Measurements from ENCODE around the gene FGFR2. TPM values are rescaled to one million over a fixed set of nuclear protein-coding genes. Genes with fewer than 3 reads are reported as not detected.

FGFR2 gene
- total RNA-seq, 1 experiment from 2014 or later = 135 TPM

DNA sequence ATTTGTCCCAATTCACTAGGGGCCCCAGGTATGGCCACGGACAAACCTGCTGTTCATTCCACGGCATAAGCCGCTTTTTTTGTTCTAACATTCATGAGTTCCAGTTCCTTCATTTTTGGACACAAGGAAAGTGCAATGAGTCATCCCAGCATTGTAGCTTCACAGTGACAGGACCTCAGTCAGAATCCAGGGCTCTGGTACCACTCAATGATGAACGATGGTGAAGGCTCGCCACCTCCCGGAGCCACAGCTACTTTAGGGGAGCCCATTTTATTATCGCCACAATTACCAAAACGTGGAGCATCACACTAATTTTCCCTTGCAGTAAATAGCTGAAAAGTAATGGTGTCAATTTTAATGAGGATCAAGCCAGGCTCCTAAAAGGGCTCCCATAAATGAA lies 62.9 kb downstream of the FGFR2 start:
- no CpG with 5 or more reads among the region's 8 CpGs for WGBS (ENCODE audit: extremely low coverage, insufficient read length, low lambda C conversion rate)
- DNase-seq = no peak
- peaks cover 11% of the 10 kb centered on the region; the same call in 1 of the 2 replicates for H3K4me1 ChIP-seq (ENCODE audit: insufficient read depth, low read length)
- H2BK20ac ChIP-seq (ENCODE audit: low read depth, low read length, poor library complexity, severe bottlenecking) = no peak overlapping the region
- no peak overlapping the region for H2BK12ac ChIP-seq (ENCODE audit: insufficient read length, low read depth, low read length)
- H3K27ac ChIP-seq (ENCODE audit: insufficient read length, low read depth, low read length) = no peak overlapping the region
- H3K56ac ChIP-seq (ENCODE audit: insufficient read length, low read depth, low read length) = no peak overlapping the region
- no peaks in the 10 kb centered on the region for H3K9me3 ChIP-seq (ENCODE audit: control insufficient read depth, low read depth, low read length)
- Mint-ChIP-seq H3K4me3 (no peak overlapping the region), H3K36me3 (ENCODE audit: insufficient read depth in 1 of 3, low read depth in 3 of 3) (peaks cover 34 to 90% (median 77%) of the 10 kb centered on the region in 3 experiments), H3K27ac (no peak overlapping the region), H3K9me3 (no peaks in the 10 kb centered on the region), H3K27me3 (ENCODE audit: low read depth) (0 out of 2 replicates have a peak, but pooled peaks cover 2% of the 10 kb centered on the region), H3K4me1 (peaks cover 71 to 78% of the 10 kb centered on the region in 2 experiments)
- no peak overlapping the region for H4K5ac ChIP-seq (ENCODE audit: insufficient read length, low read depth, low read length)
- H3K79me1 ChIP-seq (ENCODE audit: insufficient read depth, low read depth, low read length, poor library complexity, severe bottlenecking) = peaks cover 3% of the 10 kb centered on the region
- no peak overlapping the region for H3K4me2 ChIP-seq (ENCODE audit: insufficient read depth, insufficient read length, low read length)
- no peak overlapping the region for H2BK120ac ChIP-seq (ENCODE audit: low read depth, low read length, poor library complexity, severe bottlenecking)
- H4K20me1 ChIP-seq (ENCODE audit: control insufficient read depth, insufficient read depth, insufficient read length) = no peaks in the 10 kb centered on the region
- H4K8ac ChIP-seq (replicated peaks; ENCODE audit: insufficient read length, low read depth, low read length) = no peak overlapping the region
- no peak overlapping the region for H3K9ac ChIP-seq (ENCODE audit: extremely low read depth, insufficient read length, low read length)
- H2AFZ ChIP-seq (ENCODE audit: low read length) = no peak overlapping the region
- no peaks in the 10 kb centered on the region for H3K27me3 ChIP-seq (ENCODE audit: insufficient read depth, low read length)
- H3K4ac ChIP-seq (ENCODE audit: low read depth, low read length) = no peak overlapping the region
- TF ChIP-seq, protein P1, sequence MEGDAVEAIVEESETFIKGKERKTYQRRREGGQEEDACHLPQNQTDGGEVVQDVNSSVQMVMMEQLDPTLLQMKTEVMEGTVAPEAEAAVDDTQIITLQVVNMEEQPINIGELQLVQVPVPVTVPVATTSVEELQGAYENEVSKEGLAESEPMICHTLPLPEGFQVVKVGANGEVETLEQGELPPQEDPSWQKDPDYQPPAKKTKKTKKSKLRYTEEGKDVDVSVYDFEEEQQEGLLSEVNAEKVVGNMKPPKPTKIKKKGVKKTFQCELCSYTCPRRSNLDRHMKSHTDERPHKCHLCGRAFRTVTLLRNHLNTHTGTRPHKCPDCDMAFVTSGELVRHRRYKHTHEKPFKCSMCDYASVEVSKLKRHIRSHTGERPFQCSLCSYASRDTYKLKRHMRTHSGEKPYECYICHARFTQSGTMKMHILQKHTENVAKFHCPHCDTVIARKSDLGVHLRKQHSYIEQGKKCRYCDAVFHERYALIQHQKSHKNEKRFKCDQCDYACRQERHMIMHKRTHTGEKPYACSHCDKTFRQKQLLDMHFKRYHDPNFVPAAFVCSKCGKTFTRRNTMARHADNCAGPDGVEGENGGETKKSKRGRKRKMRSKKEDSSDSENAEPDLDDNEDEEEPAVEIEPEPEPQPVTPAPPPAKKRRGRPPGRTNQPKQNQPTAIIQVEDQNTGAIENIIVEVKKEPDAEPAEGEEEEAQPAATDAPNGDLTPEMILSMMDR (conservative IDR thresholded peaks at IDR 0.05) = no peak
- H3K79me2 ChIP-seq (ENCODE audit: insufficient read depth, low read length) = peaks cover 15% of the 10 kb centered on the region; the same call in 1 of the 2 replicates
- H3K18ac ChIP-seq (ENCODE audit: insufficient read length, low read depth, low read length) = no peak overlapping the region
- H2BK5ac ChIP-seq (ENCODE audit: insufficient read length, low read length) = no peak overlapping the region
- no peak overlapping the region for H2BK15ac ChIP-seq (ENCODE audit: low read depth, low read length)
- H3K14ac ChIP-seq (ENCODE audit: insufficient read depth, low read length) = no peak overlapping the region
- no peak overlapping the region for H2AK5ac ChIP-seq (ENCODE audit: insufficient read length, low read length)
- no peak overlapping the region for H3T11ph ChIP-seq (ENCODE audit: low read length)
- H4K91ac ChIP-seq (ENCODE audit: insufficient read length, low read depth, low read length) = no peak overlapping the region
- no peak overlapping the region for H3K23ac ChIP-seq (ENCODE audit: insufficient read length, low read depth, low read length)
- H3K23me2 ChIP-seq (ENCODE audit: insufficient read length, low read depth, low read length, poor library complexity, severe bottlenecking) = no peaks in the 10 kb centered on the region

Measured in H9 (cell line).